B cell (primary cell): ENCODE data around the gene CCNF.

ENCODE experiments used
- EZH2 ChIP-seq: IDR thresholded peaks from 2 replicates; pipeline ENCODE4 v1.6.1; 2012; ENCODE audit warnings: borderline replicate concordance, low read depth, mild to moderate bottlenecking, moderate library complexity, low read length; ENCODE audit not compliant: insufficient read depth, poor library complexity, severe bottlenecking
- TF ChIP-seq, protein P1 (sequence below): fragments of 200-600 bp; IDR thresholded peaks from one replicate; pipeline ENCODE4 v1.8.0; 2022; ENCODE audit warnings: antibody characterized with exemption, mild to moderate bottlenecking

DNA sequence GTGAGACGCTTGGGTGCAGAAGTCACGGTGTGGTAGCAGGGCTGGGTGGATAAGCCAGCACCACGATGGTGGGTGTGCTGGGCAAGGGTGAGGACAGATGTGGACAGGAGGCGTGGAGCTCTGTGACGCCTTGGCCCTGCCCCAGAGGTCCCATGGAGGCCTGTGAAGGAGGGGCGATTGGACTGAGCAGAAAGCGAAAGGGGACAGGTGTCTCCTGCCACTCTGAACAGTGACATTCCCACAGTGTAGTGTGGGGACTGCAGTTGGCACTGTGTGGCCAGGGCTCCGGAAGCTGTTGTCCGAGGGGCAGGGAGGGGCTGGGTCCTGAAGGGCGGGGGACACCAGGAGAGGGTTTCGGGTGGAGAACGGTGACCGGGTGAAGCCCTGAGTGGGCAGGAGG lies 53.0 kb downstream of the CCNF start:
- no peak for TF ChIP-seq EZH2
- TF ChIP-seq, protein P1, sequence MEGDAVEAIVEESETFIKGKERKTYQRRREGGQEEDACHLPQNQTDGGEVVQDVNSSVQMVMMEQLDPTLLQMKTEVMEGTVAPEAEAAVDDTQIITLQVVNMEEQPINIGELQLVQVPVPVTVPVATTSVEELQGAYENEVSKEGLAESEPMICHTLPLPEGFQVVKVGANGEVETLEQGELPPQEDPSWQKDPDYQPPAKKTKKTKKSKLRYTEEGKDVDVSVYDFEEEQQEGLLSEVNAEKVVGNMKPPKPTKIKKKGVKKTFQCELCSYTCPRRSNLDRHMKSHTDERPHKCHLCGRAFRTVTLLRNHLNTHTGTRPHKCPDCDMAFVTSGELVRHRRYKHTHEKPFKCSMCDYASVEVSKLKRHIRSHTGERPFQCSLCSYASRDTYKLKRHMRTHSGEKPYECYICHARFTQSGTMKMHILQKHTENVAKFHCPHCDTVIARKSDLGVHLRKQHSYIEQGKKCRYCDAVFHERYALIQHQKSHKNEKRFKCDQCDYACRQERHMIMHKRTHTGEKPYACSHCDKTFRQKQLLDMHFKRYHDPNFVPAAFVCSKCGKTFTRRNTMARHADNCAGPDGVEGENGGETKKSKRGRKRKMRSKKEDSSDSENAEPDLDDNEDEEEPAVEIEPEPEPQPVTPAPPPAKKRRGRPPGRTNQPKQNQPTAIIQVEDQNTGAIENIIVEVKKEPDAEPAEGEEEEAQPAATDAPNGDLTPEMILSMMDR = no peak
